ENCODE results near the gene LEPROT.
A peak's percentile ranks its signal among the peaks of the same experiment; 100 is the strongest.
"Not testable (repeated sequence)": the region's sequence is repeated elsewhere in the genome, so short reads cannot be mapped to it uniquely, and the experiment has no call there.

Gene LEPROT

GRCh38 chr1:65440915-65441314 lies 20.4 kb downstream of the LEPROT start:
- DNase-seq, result no peak

- DNase-seq, result no peak
Measured at GRCh38 chr1:65441464-65441863, 21.0 kb downstream of the LEPROT start.

GRCh38 chr1:65442442-65442841 lies 22.0 kb downstream of the LEPROT start:
- DNase-seq, result no peak

- DNase-seq, result no peak
Measured at GRCh38 chr1:65443647-65444046, 23.2 kb downstream of the LEPROT start.

GRCh38 chr1:65444128-65444640 lies 23.7 kb downstream of the LEPROT start:
- no peak for DNase-seq

- no peak for DNase-seq
Measured at GRCh38 chr1:65445837-65446236, 25.4 kb downstream of the LEPROT start.

- no peak for DNase-seq
Measured at GRCh38 chr1:65449214-65449823, 28.9 kb downstream of the LEPROT start.

GRCh38 chr1:65455678-65456077 lies 35.2 kb downstream of the LEPROT start:
- not testable (repeated sequence) for DNase-seq

GRCh38 chr1:65456481-65456880 lies 36.0 kb downstream of the LEPROT start:
- DNase-seq, result no peak

- DNase-seq, result no peak
Measured at GRCh38 chr1:65457868-65458267, 37.4 kb downstream of the LEPROT start.

GRCh38 chr1:65458730-65459396 lies 38.4 kb downstream of the LEPROT start:
- DNase-seq, result no peak

- DNase-seq, result peak; percentile 3
Measured at GRCh38 chr1:65459397-65459768, 38.9 kb downstream of the LEPROT start.

GRCh38 chr1:65465837-65466236 lies 45.4 kb downstream of the LEPROT start:
- not testable (repeated sequence) for DNase-seq

GRCh38 chr1:65467536-65467935 lies 47.1 kb downstream of the LEPROT start:
- no peak for DNase-seq

- no peak for DNase-seq
Measured at GRCh38 chr1:65469126-65469888, 48.8 kb downstream of the LEPROT start.

- DNase-seq, result no peak
Measured at GRCh38 chr1:65469889-65470340, 49.4 kb downstream of the LEPROT start.

GRCh38 chr1:65470766-65471165 lies 50.3 kb downstream of the LEPROT start:
- DNase-seq, result no peak

- DNase-seq, result no peak
Measured at GRCh38 chr1:65471213-65471833, 50.9 kb downstream of the LEPROT start.

- DNase-seq, result no peak
Measured at GRCh38 chr1:65471861-65472332, 51.4 kb downstream of the LEPROT start.

GRCh38 chr1:65476327-65476726 lies 55.9 kb downstream of the LEPROT start:
- no peak for DNase-seq

GRCh38 chr1:65477414-65478378 lies 57.2 kb downstream of the LEPROT start:
- DNase-seq, result no peak

All from CD4-positive, alpha-beta T cell treated with Interleukin-4 for 4 hours (primary cell).